ENCODE measurements around the gene C4orf51. TPM values are rescaled to one million over a fixed set of nuclear protein-coding genes. Genes with fewer than 3 reads are reported as not detected.
"Not testable (repeated sequence)": the region's sequence is repeated elsewhere in the genome, so short reads cannot be mapped to it uniquely, and the experiment has no call there.

C4orf51 gene
- total and polyA plus RNA-seq, 4 donors: not detected

DNA sequence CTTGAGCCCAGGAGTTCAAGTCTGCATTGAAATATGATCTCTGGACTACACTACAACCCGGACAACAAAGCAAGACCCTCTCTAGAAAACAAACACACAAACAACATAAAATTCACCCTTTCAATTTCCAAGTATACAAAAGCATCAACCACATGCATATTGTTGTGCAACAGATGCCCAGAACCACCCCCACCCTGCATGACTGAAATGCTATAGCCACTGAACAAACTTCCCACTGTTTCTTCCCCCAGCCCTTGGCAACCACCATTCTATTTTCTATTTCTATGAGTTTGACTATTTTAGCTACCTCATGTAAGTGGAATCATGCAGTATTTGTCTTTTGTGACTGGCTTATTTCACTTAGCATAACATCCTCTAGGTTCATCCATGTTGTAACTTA is 14.2 kb upstream of the C4orf51 start:
- H3K4me3 ChIP-seq (ENCODE audit: low read depth, low read length): no peak overlapping the region
- WGBS (ENCODE audit: insufficient coverage): no CpG with 5 or more reads among the region's 1 CpG
- H3K36me3 ChIP-seq (ENCODE audit: control insufficient read depth, insufficient read depth, low read length): no peaks in the 10 kb centered on the region
- H3K27me3 ChIP-seq (ENCODE audit: control insufficient read depth, insufficient read depth, low read length): no peaks in the 10 kb centered on the region
- no peak for DNase-seq (ENCODE audit: low read depth in 4 of 6, low spot score in 6 of 6)
- no peak overlapping the region for H3K27ac ChIP-seq (ENCODE audit: low read depth, low read length)
- no peaks in the 10 kb centered on the region for H3K9me3 ChIP-seq (ENCODE audit: control insufficient read depth, insufficient read depth, low read length)
- no peaks in the 10 kb centered on the region for H3K4me1 ChIP-seq (ENCODE audit: control insufficient read depth, insufficient read depth, low read length)

DNA sequence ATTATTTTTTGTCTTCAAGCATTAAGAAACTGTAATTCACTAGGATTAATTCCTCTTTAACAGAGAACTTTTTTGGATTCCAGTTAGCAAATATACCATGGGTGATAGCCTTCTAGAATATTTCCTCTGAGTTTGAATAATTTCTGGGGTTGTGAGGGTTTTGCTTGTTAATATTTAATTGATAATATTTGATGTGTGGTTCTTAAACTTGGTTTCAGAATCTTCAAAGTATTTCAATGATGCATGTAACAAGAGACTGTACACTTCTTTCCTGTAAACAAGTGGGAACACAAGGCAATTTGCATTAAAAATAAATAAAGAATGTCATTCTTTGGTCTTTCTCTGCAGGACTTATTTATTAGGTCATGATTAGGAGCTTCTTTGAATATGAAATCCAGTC is 9.5 kb upstream of the C4orf51 start:
- H3K4me1 ChIP-seq (ENCODE audit: control insufficient read depth, insufficient read depth, low read length): no peaks in the 10 kb centered on the region
- H3K9me3 ChIP-seq (ENCODE audit: control insufficient read depth, insufficient read depth, low read length): no peaks in the 10 kb centered on the region
- DNase-seq (ENCODE audit: low read depth in 4 of 6, low spot score in 6 of 6): no peak
- H3K27ac ChIP-seq (ENCODE audit: low read depth, low read length): no peak overlapping the region
- no peak overlapping the region for H3K4me3 ChIP-seq (ENCODE audit: low read depth, low read length)
- H3K27me3 ChIP-seq (ENCODE audit: control insufficient read depth, insufficient read depth, low read length): no peaks in the 10 kb centered on the region
- H3K36me3 ChIP-seq (ENCODE audit: control insufficient read depth, insufficient read depth, low read length): no peaks in the 10 kb centered on the region

DNA sequence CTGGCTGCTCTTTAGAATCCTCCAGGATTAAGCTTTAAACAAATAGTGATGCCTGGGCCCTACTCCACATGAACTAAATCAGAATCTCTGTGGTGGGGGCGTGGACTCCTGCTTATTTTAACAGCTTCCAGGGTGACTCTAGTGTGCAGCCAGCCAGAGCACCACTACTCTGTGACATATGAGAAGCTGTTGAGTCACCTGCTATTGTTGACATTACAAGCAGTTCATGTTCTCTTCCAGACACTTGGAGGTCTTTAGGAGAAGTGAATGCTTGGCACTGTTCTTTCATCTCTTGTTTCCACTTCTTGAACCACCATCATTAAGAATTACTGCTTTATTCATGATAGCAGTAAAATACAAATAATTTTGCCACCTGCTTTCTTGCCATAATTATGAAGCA is 426 bp upstream of the C4orf51 start:
- peak in 1 of 6 donors; percentile 5 for DNase-seq (ENCODE audit: low read depth in 4 of 6, low spot score in 6 of 6)
- Histone ChIP-seq H3K27me3 (ENCODE audit: control insufficient read depth, insufficient read depth, low read length) (no peaks in the 10 kb centered on the region), H3K9me3 (ENCODE audit: control insufficient read depth, insufficient read depth, low read length) (peaks cover 4% of the 10 kb centered on the region), H3K4me3 (ENCODE audit: low read depth, low read length) (no peak overlapping the region), H3K4me1 (ENCODE audit: control insufficient read depth, insufficient read depth, low read length) (no peaks in the 10 kb centered on the region), H3K27ac (ENCODE audit: low read depth, low read length) (no peak overlapping the region), H3K36me3 (ENCODE audit: control insufficient read depth, insufficient read depth, low read length) (no peaks in the 10 kb centered on the region)
- WGBS (ENCODE audit: insufficient coverage): 67% methylated on average over 1 of the region's 1 CpG

DNA sequence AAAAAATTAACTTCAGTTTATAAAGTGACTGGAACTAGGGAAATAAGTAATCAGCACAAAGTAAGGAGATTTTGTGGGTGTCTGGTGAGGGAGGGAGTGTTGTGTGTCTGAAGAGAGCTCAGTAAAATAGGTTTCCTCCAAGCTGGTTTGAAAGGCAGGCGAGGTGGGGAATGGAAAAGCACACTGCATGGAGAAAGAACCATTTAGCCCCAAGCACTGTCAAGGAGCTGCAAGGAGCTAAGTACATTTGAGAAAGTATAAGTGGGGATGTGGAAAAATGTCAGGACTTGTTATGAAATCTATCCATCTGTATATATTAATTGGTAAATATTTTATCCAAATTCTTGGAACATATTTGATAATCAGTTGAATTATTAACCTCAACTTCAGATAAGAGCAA is 956 bp downstream of the C4orf51 start:
- no peak overlapping the region for H3K27ac ChIP-seq (ENCODE audit: low read depth, low read length)
- no peaks in the 10 kb centered on the region for H3K36me3 ChIP-seq (ENCODE audit: control insufficient read depth, insufficient read depth, low read length)
- peaks cover 4% of the 10 kb centered on the region for H3K9me3 ChIP-seq (ENCODE audit: control insufficient read depth, insufficient read depth, low read length)
- H3K4me3 ChIP-seq (ENCODE audit: low read depth, low read length): no peak overlapping the region
- WGBS (ENCODE audit: insufficient coverage): 80% methylated on average over 1 of the region's 1 CpG
- DNase-seq (ENCODE audit: low read depth in 4 of 6, low spot score in 6 of 6): no peak
- H3K27me3 ChIP-seq (ENCODE audit: control insufficient read depth, insufficient read depth, low read length): no peaks in the 10 kb centered on the region
- no peaks in the 10 kb centered on the region for H3K4me1 ChIP-seq (ENCODE audit: control insufficient read depth, insufficient read depth, low read length)

GRCh38 chr4:145681518-145681917 is 1.6 kb downstream of the C4orf51 start:
- Histone ChIP-seq H3K27ac (ENCODE audit: low read depth, low read length) (no peak overlapping the region), H3K4me1 (ENCODE audit: control insufficient read depth, insufficient read depth, low read length) (no peaks in the 10 kb centered on the region), H3K9me3 (ENCODE audit: control insufficient read depth, insufficient read depth, low read length) (peaks cover 4% of the 10 kb centered on the region), H3K4me3 (ENCODE audit: low read depth, low read length) (no peak overlapping the region), H3K27me3 (ENCODE audit: control insufficient read depth, insufficient read depth, low read length) (no peaks in the 10 kb centered on the region), H3K36me3 (ENCODE audit: control insufficient read depth, insufficient read depth, low read length) (no peaks in the 10 kb centered on the region)
- no peak for DNase-seq (ENCODE audit: low read depth in 4 of 6, low spot score in 6 of 6)

GRCh38 chr4:145681956-145682355 is 2.0 kb downstream of the C4orf51 start:
- no peaks in the 10 kb centered on the region for H3K4me1 ChIP-seq (ENCODE audit: control insufficient read depth, insufficient read depth, low read length)
- H3K27ac ChIP-seq (ENCODE audit: low read depth, low read length): no peak overlapping the region
- no peaks in the 10 kb centered on the region for H3K27me3 ChIP-seq (ENCODE audit: control insufficient read depth, insufficient read depth, low read length)
- H3K4me3 ChIP-seq (ENCODE audit: low read depth, low read length): no peak overlapping the region
- WGBS (ENCODE audit: insufficient coverage): no CpG with 5 or more reads among the region's 1 CpG
- H3K9me3 ChIP-seq (ENCODE audit: control insufficient read depth, insufficient read depth, low read length): peaks cover 4% of the 10 kb centered on the region
- H3K36me3 ChIP-seq (ENCODE audit: control insufficient read depth, insufficient read depth, low read length): no peaks in the 10 kb centered on the region
- DNase-seq (ENCODE audit: low read depth in 4 of 6, low spot score in 6 of 6): no peak

DNA sequence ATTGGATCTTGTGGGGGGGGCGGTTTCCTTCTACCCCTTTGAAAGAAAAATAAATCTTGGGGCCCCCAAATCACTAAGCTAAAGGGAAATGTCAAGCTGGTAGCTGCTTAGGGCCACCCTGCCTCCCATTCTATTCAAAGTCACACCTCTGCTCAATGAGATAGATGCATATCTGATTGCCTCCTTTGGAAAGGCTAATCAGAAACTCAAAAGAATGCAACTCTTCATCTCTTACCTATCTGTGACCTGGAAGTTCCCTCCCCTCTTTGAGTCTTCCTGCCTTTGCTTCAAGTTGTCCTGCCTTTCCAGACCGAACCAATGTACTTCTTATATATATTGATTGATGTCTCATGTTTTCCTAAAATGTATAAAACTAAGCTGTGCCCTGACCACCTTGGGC is 7.0 kb downstream of the C4orf51 start:
- WGBS (ENCODE audit: insufficient coverage): no CpG with 5 or more reads among the region's 2 CpGs
- no peak for DNase-seq (ENCODE audit: low read depth in 4 of 6, low spot score in 6 of 6)
- no peaks in the 10 kb centered on the region for H3K27me3 ChIP-seq (ENCODE audit: control insufficient read depth, insufficient read depth, low read length)
- H3K9me3 ChIP-seq (ENCODE audit: control insufficient read depth, insufficient read depth, low read length): no peaks in the 10 kb centered on the region
- H3K27ac ChIP-seq (ENCODE audit: low read depth, low read length): no peak overlapping the region
- H3K4me1 ChIP-seq (ENCODE audit: control insufficient read depth, insufficient read depth, low read length): no peaks in the 10 kb centered on the region
- H3K4me3 ChIP-seq (ENCODE audit: low read depth, low read length): no peak overlapping the region
- no peaks in the 10 kb centered on the region for H3K36me3 ChIP-seq (ENCODE audit: control insufficient read depth, insufficient read depth, low read length)

- WGBS (ENCODE audit: insufficient coverage): no CpG with 5 or more reads among the region's 3 CpGs
- no peak for DNase-seq (ENCODE audit: low read depth in 4 of 6, low spot score in 6 of 6)
- H3K4me3 ChIP-seq (ENCODE audit: low read depth, low read length): no peak overlapping the region
- H3K27me3 ChIP-seq (ENCODE audit: control insufficient read depth, insufficient read depth, low read length): no peaks in the 10 kb centered on the region
- no peaks in the 10 kb centered on the region for H3K4me1 ChIP-seq (ENCODE audit: control insufficient read depth, insufficient read depth, low read length)
- H3K27ac ChIP-seq (ENCODE audit: low read depth, low read length): no peak overlapping the region
- no peaks in the 10 kb centered on the region for H3K9me3 ChIP-seq (ENCODE audit: control insufficient read depth, insufficient read depth, low read length)
- H3K36me3 ChIP-seq (ENCODE audit: control insufficient read depth, insufficient read depth, low read length): no peaks in the 10 kb centered on the region
Observed at GRCh38 chr4:145690610-145691009, 10.7 kb downstream of the C4orf51 start.

GRCh38 chr4:145691416-145691815 is 11.5 kb downstream of the C4orf51 start:
- not testable (repeated sequence) for H3K9me3 ChIP-seq (ENCODE audit: control insufficient read depth, insufficient read depth, low read length); H3K36me3 ChIP-seq (ENCODE audit: control insufficient read depth, insufficient read depth, low read length); H3K27ac ChIP-seq (ENCODE audit: low read depth, low read length); DNase-seq (ENCODE audit: low read depth in 4 of 6, low spot score in 6 of 6); H3K4me3 ChIP-seq (ENCODE audit: low read depth, low read length); H3K4me1 ChIP-seq (ENCODE audit: control insufficient read depth, insufficient read depth, low read length); H3K27me3 ChIP-seq (ENCODE audit: control insufficient read depth, insufficient read depth, low read length)
- no CpG with 5 or more reads among the region's 2 CpGs for WGBS (ENCODE audit: insufficient coverage)

GRCh38 chr4:145694929-145695328 is 15.0 kb downstream of the C4orf51 start:
- H3K4me1 ChIP-seq (ENCODE audit: control insufficient read depth, insufficient read depth, low read length): no peaks in the 10 kb centered on the region
- no CpG with 5 or more reads among the region's 2 CpGs for WGBS (ENCODE audit: insufficient coverage)
- H3K4me3 ChIP-seq (ENCODE audit: low read depth, low read length): no peak overlapping the region
- H3K27me3 ChIP-seq (ENCODE audit: control insufficient read depth, insufficient read depth, low read length): no peaks in the 10 kb centered on the region
- H3K27ac ChIP-seq (ENCODE audit: low read depth, low read length): no peak overlapping the region
- H3K9me3 ChIP-seq (ENCODE audit: control insufficient read depth, insufficient read depth, low read length): no peaks in the 10 kb centered on the region
- DNase-seq (ENCODE audit: low read depth in 4 of 6, low spot score in 6 of 6): no peak
- H3K36me3 ChIP-seq (ENCODE audit: control insufficient read depth, insufficient read depth, low read length): no peaks in the 10 kb centered on the region

GRCh38 chr4:145697332-145697731 is 17.4 kb downstream of the C4orf51 start:
- WGBS (ENCODE audit: insufficient coverage): no CpG with 5 or more reads among the region's 2 CpGs
- no peaks in the 10 kb centered on the region for H3K4me1 ChIP-seq (ENCODE audit: control insufficient read depth, insufficient read depth, low read length)

More at GRCh38 chr4:145697332-145697731, 17.4 kb downstream of the C4orf51 start:
- Histone ChIP-seq H3K27me3 (ENCODE audit: control insufficient read depth, insufficient read depth, low read length) (no peaks in the 10 kb centered on the region), H3K27ac (ENCODE audit: low read depth, low read length) (no peak overlapping the region), H3K4me3 (ENCODE audit: low read depth, low read length) (no peak overlapping the region), H3K9me3 (ENCODE audit: control insufficient read depth, insufficient read depth, low read length) (no peaks in the 10 kb centered on the region), H3K36me3 (ENCODE audit: control insufficient read depth, insufficient read depth, low read length) (no peaks in the 10 kb centered on the region)
- DNase-seq (ENCODE audit: low read depth in 4 of 6, low spot score in 6 of 6): no peak
